Gastroesophageal sphincter (tissue), 3 donors: ENCODE data around the gene EME1.

ENCODE experiments used
- CTCF ChIP-seq, 4 experiments: fragments of 200-600 bp in 2 of 4; fragments of 450-650 bp in 2 of 4; sonication (generic) in 1 of 4; IDR thresholded peaks; one replicate each; pipeline ENCODE4 v1.5.1; 2017 to 2019; ENCODE audit warnings: antibody characterized with exemption in 4 of 4, mild to moderate bottlenecking in 2 of 4, moderate library complexity in 2 of 4
- EP300 ChIP-seq: sonication (generic); formaldehyde crosslinking; IDR thresholded peaks from one replicate; pipeline ENCODE4 v1.6.1; 2017; ENCODE audit warnings: antibody characterized with exemption, mild to moderate bottlenecking
- POLR2A ChIP-seq, 2 donors: fragments of 450-650 bp; IDR thresholded peaks; one replicate each; pipeline ENCODE4 v1.6.1; 2017; ENCODE audit warnings: antibody characterized with exemption in 2 of 2, mild to moderate bottlenecking in 2 of 2, moderate library complexity in 1 of 2
- POLR2AphosphoS5 ChIP-seq: sonication (generic); formaldehyde crosslinking; IDR thresholded peaks from one replicate; pipeline ENCODE4 v1.6.1; 2017; ENCODE audit warnings: antibody characterized with exemption

GRCh38 chr17:50386510-50386909, 13.5 kb downstream of the EME1 start:
- no peak for TF ChIP-seq CTCF (IDR thresholded peaks at IDR 0.05)
- TF ChIP-seq POLR2AphosphoS5, result no peak
- no peak for TF ChIP-seq POLR2A (IDR thresholded peaks at IDR 0.05)
- no peak for TF ChIP-seq EP300
